ENCODE data around the gene PALM.

Gene PALM

GRCh38 chr19:782878-783668 is 74.3 kb downstream of the PALM start:
- no peak for DNase-seq

GRCh38 chr19:784541-784940 is 75.8 kb downstream of the PALM start:
- no peak for DNase-seq

GRCh38 chr19:787536-787935 is 78.8 kb downstream of the PALM start:
- no peak for DNase-seq

GRCh38 chr19:788686-788982 is 79.9 kb downstream of the PALM start:
- no peak for DNase-seq

GRCh38 chr19:788983-789700 is 80.4 kb downstream of the PALM start:
- DNase-seq = no peak

GRCh38 chr19:789701-790060 is 80.9 kb downstream of the PALM start:
- no peak for DNase-seq

- no peak for DNase-seq
These were observed 82.4 kb downstream of the PALM start for GRCh38 chr19:791007-791566.

- no peak for DNase-seq
These were observed 83.0 kb downstream of the PALM start for GRCh38 chr19:791567-792305.

- DNase-seq = no peak
These were observed 83.7 kb downstream of the PALM start for GRCh38 chr19:792306-792885.

GRCh38 chr19:793806-794205 is 85.1 kb downstream of the PALM start:
- DNase-seq = no peak

- no peak for DNase-seq
These were observed 86.4 kb downstream of the PALM start for GRCh38 chr19:795073-795611.

GRCh38 chr19:795691-796581 is 87.2 kb downstream of the PALM start:
- DNase-seq = no peak

GRCh38 chr19:796692-797527 is 88.2 kb downstream of the PALM start, which contains the start of gene PTBP1:
TSS of gene PTBP1 (plus strand) at chr19:797452. CDS start at chr19:797498, 46 bp downstream.
- DNase-seq = peak; percentile 100

All from DMS79 treated with DMSO at 0.1 percent for 48 hours (cell line).